Tibial nerve (tissue), 4 donors: ENCODE results near the gene C1orf216.
"Not testable (repeated sequence)": the region's sequence is repeated elsewhere in the genome, so short reads cannot be mapped to it uniquely, and the experiment has no call there.

Experiments
- CTCF ChIP-seq, 5 experiments: fragments of 200-600 bp in 3 of 5; fragments of 450-650 bp in 2 of 5; sonication (generic) in 3 of 5; IDR thresholded peaks; one replicate each; pipeline ENCODE4 v1.5.1; 2016 to 2019; ENCODE audit warnings: antibody characterized with exemption in 5 of 5, mild to moderate bottlenecking in 3 of 5, moderate library complexity in 2 of 5
- EP300 ChIP-seq, 2 donors: sonication (generic); formaldehyde crosslinking; IDR thresholded peaks; one replicate each; pipeline ENCODE4 v1.6.1; 2017; ENCODE audit warnings: antibody characterized with exemption in 2 of 2, mild to moderate bottlenecking in 1 of 2
- POLR2A ChIP-seq, 2 donors: fragments of 450-650 bp; IDR thresholded peaks; one replicate each; pipeline ENCODE4 v1.6.1; 2017; ENCODE audit warnings: antibody characterized with exemption in 2 of 2, mild to moderate bottlenecking in 2 of 2, moderate library complexity in 2 of 2

GRCh38 chr1:35699152-35699551, 19.5 kb downstream of the C1orf216 start:
- TF ChIP-seq POLR2A, CTCF, EP300 (IDR thresholded peaks at IDR 0.05): not testable (repeated sequence)
